Measurements from ENCODE around the gene EVI5L.
"Not testable (repeated sequence)": the region's sequence is repeated elsewhere in the genome, so short reads cannot be mapped to it uniquely, and the experiment has no call there.

EVI5L gene

GRCh38 chr19:7858109-7858770, 28.2 kb downstream of the EVI5L start:
- no peak for DNase-seq (ENCODE audit: insufficient read length, low spot score)
- no peak for FAIRE-seq

GRCh38 chr19:7859087-7859486, 29.1 kb downstream of the EVI5L start:
- not testable (repeated sequence) for DNase-seq (ENCODE audit: insufficient read length, low spot score); FAIRE-seq

DNA sequence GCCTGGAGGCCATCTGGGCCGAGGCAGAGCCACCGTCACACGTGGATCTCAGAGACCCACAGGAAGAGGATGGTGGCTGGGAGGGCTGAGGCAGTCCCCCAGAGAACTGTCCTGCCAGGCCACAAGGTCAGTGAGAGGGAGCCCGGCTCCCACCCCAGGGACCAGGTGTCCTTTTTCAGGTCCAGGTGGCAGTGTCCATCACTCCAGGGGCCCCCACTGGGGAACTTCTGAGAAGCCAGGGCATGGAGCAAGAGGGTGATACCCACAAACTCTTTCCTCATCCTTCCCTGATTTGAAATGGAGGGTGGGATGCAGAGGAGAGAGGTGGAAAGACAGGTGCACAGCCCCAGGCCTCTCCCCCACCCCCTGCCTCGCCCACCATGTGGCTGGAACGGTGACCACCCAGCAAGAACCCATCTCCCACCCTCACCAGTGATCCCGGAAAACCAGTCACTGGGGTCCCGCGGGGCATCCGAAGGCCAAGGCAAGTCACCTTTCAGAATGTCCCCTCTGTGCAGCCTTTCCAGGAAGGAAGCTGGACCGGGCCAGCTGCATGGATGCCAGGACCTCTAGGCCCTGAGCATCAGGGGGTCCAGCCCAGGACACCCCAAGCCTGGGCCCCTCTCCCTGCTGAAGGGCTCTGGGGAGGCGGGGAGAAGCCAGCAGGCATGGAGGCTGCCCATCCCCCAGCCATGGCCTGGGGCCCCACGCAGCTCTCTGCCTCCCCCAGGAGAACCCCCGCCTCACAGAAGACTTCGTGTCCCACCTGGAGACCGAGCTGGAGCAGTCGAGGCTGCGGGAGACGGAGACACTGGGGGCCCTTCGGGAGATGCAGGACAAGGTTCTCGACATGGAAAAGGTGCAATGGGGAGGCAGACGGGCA, 30.1 kb downstream of the EVI5L start:
- FAIRE-seq (no peak), DNase-seq (ENCODE audit: insufficient read length, low spot score) (no peak)

GRCh38 chr19:7860714-7861618, 30.9 kb downstream of the EVI5L start:
- FAIRE-seq (no peak), DNase-seq (ENCODE audit: insufficient read length, low spot score) (no peak)

DNA sequence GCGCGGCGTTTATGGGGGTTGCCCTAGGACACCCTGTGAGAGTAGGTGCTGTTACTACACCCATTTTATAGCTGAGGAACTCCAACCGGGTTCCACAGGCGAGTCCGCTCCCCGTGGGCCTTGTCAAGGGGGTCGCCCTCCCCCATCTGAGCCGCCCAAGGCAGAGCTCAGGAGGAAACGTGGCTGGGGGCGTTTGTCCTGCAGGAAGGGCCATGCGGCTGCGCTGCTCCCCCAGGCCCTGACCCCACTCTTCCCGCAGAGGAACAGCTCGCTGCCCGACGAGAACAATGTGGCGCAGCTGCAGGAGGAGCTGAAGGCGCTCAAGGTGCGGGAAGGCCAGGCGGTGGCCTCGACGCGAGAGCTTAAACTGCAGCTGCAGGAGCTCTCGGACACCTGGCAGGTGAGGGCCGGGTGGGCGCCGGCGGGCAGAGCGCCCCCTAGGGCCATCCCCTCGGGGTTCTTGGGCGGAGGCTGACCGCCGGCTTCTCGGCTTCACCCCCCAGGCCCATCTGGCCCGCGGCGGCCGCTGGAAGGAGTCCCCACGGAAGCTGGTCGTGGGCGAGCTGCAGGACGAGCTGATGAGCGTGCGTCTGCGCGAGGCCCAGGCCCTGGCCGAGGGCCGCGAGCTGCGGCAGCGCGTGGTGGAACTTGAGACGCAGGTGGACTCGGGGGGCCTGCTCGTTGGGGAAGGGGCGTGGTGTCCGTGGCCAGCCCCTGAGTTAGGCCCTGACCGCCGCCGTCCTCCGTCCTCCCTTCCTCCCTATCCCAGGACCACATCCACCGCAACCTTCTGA, 31.8 kb downstream of the EVI5L start:
- FAIRE-seq (no peak), DNase-seq (ENCODE audit: insufficient read length, low spot score) (no peak)

DNA sequence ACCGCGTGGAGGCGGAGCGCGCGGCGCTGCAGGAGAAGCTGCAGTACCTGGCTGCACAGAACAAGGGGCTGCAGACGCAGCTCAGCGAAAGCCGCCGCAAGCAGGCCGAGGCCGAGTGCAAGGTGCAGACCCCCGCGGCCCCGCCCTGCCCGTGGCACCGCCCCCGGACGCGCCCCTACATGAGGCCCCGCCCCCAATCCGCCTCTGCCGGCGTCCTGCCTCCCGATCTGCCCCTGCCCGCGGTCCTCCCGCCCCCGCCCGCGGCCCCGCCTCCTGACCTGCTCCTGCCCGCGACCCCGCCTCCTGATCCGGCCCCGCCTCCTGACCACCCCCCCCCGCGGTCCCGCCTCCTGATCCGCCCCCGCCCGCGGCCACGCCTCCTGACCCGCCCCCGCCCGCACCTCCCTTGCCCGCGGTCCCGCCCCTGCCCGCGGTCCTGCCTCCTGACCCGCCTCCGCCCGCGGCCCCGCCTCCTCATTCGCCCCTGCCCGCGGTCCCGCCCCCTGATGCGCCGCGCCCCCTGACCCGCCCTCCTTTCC, 32.5 kb downstream of the EVI5L start:
- DNase-seq (ENCODE audit: insufficient read length, low spot score) (peak; percentile 72), FAIRE-seq (no peak)

- DNase-seq (ENCODE audit: insufficient read length, low spot score): no peak
- FAIRE-seq: no peak
These were observed 33.3 kb downstream of the EVI5L start for GRCh38 chr19:7863157-7863970.

DNA sequence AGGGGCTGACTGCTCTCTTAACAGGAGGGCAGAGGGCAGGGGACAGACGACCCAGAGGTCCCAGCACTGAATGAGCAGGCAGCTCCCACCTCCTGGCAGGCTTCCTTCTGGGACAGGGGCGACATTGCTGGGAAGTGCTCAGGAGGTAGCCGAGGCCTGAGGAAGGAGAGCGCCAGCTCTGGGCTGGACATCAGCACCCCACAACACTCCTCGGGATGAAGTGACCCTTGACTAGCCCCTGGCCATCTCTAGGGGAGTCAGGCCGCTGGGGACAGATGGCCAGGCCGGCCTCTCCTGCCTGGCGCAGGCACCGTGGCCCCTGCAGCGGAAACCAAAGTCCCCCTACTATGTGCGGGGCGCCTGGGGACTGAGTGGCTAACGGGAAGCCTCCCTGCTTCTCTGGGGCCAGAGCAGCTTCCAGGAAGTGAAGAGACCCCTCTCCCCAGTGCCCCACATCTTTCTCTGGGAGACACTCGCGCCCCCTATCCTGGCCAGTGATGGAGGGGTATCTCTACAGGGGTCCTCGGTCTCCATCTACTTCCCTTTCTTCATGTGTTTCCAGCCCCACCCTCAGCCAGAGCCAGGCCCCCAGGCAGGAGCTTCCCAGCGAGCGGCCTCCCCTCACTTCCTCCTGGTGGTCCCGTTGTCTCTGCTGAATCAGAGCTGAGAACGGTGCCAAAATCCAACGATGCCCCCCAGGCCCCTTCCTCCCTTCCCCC, 34.1 kb downstream of the EVI5L start:
- FAIRE-seq: no peak
- DNase-seq (ENCODE audit: insufficient read length, low spot score): no peak

DNA sequence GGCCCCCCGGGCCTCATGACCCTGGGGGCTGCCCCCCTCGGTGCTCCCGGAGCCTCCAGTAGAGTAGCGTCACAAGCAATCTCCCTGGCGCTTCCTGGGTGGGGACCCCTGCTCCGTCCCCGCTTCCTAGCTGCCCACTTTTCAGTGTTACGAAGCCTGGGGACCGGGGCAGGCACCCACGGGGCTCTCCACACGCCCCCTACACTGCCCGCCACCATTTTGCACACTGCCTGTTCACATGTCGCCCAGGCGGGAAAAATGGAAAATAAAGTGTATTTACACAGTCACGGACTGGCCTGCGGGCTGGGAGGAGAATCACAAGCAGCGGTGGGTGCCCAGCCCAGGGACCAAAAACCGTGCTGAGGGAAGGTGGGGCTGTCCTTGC, 34.7 kb downstream of the EVI5L start:
- DNase-seq (ENCODE audit: insufficient read length, low spot score) (no peak), FAIRE-seq (no peak)

DNA sequence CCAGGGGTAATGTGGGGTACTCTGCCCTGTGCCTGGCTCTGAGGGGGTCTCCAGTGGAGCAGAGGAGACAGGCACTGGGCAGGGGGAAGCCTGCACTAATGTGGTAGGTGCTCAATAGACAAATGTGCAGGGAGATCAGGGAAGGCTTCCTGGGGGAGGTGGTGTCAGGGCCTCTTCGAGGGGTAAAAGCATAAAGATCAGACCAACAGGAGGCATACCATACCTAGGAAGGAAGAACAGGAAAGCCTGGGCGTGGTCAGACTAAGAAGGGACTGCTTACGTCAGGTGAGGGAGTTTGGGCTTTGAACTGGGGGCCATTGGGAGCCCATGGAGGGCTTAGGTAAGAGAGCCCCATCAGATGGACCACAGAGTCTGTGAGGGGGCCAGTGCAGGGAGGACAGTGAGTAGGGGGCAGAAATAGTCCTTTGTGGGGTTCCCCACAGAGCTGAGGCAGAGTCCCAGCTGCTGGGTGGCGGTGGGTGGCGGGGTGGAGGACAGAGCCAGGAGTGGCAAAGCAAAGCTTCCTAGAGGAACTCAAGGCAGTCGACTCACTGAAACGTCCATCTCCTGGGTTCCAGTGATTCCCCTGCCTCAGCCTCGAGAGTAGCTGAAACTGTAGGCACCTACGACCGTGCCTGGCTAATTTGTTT, 35.4 kb downstream of the EVI5L start:
- no peak for FAIRE-seq
- DNase-seq (ENCODE audit: insufficient read length, low spot score): no peak

- FAIRE-seq: no peak
These were observed 36.5 kb downstream of the EVI5L start for GRCh38 chr19:7866399-7867091.

GRCh38 chr19:7867092-7867844, 37.2 kb downstream of the EVI5L start:
- DNase-seq (ENCODE audit: insufficient read length, low spot score): no peak
- no peak for FAIRE-seq

More at GRCh38 chr19:7866399-7867091, 36.5 kb downstream of the EVI5L start:
- DNase-seq (ENCODE audit: insufficient read length, low spot score): no peak

- DNase-seq (ENCODE audit: insufficient read length, low spot score) (no peak), FAIRE-seq (no peak)
These were observed 38.3 kb downstream of the EVI5L start for GRCh38 chr19:7868326-7868670.

DNA sequence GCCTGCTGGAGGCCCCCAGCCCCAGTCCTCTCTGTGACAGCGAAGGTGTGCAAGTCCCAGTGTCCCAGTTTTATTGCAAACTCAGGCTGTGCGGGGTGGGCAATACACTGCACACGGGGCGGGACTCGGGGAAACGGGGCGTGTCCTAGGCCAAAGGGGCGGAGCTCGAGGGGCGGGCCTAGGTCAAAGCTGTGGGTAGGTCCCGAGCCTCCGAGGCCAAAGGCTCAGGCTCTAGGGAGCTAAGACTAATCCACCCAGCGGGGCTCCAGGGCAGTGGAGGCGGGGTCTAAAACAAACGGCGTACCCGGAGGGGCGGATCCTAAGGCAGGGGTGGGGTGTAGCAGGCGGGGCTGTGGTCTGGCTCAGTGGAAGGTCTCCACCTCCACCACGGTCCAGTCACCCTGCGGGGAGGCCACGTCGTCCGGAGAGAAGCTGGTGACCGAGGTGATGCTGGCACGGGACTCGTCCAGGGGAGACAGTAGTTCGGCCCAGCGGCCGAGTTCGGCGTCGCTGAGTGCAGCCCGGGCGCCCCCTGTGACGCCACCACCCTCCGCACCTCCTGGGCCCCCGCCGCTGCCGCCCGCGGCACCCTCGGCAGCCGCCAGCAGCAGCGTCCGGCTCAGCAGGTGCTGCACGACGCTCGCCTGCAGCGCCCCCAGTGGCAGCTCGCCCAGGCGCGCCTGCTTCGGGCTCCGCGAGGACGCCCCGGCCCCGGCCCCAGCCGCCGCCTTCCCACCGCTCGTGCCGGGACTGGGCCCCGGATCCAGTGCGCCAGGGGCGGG, 38.8 kb downstream of the EVI5L start:
- DNase-seq (ENCODE audit: insufficient read length, low spot score) (peak; percentile 96), FAIRE-seq (peak; percentile 94)

DNA sequence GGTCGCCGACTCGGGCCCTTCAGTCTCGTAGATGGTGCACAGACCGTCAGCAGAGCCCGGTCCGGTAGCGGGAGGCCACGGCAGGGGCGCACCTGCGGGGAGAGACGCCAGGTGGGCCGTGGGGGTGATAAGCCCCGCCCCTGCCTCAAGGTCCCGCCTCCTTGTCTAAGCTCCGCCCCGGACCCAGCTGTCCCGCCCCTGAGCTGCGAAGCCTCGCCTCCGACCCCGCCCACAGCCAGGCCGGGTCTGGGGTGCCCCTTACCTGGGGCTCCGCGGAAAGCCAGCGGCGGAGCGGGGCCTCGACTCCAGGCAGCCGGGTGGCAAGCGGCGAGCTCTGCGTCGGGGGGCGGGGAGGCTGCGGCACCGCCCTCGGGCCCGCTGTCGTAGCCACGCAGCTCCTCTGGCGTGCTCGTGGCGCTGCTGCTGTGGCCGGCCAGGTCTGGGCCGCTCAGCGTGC, 39.5 kb downstream of the EVI5L start:
- FAIRE-seq (no peak), DNase-seq (ENCODE audit: insufficient read length, low spot score) (peak; percentile 59)
